SK-N-SH (cell line): ENCODE measurements around the gene NDUFA3.

Experiments used
- CTCF ChIP-seq: fragments of 200-600 bp; sonication (generic); IDR thresholded peaks from 2 replicates; pipeline ENCODE4 v1.6.1; 2017; ENCODE audit warnings: antibody characterized with exemption, mild to moderate bottlenecking, moderate library complexity
- EP300 ChIP-seq, 2 experiments: IDR thresholded peaks; 2 replicates each; pipeline versions ENCODE4 v1.4.0 to v1.6.1; 2012; ENCODE audit warnings: borderline replicate concordance in 1 of 2, low read depth in 1 of 2, low read length in 1 of 2
- EZH2phosphoT487 ChIP-seq: fragments of 200-600 bp; sonication (generic); IDR thresholded peaks from 2 replicates; pipeline ENCODE4 v1.6.1; 2017; ENCODE audit warnings: low read depth, mixed run types, mild to moderate bottlenecking, antibody characterized with exemption, moderate library complexity, borderline replicate concordance
- FOXM1 ChIP-seq: IDR thresholded peaks from 2 replicates; pipeline ENCODE4 v1.4.0; 2012; ENCODE audit warnings: low read depth, mild to moderate bottlenecking
- GABPA ChIP-seq: IDR thresholded peaks from 2 replicates; pipeline ENCODE4 v1.4.0; 2012; ENCODE audit warnings: low read depth, mild to moderate bottlenecking
- JUND ChIP-seq: IDR thresholded peaks from 2 replicates; pipeline ENCODE4 v1.4.0; 2012
- MXI1 ChIP-seq: IDR thresholded peaks from 2 replicates; pipeline ENCODE4 v1.6.1; 2012; ENCODE audit warnings: mild to moderate bottlenecking, low read depth, low read length, improper control_type of control experiment
- PBX3 ChIP-seq: IDR thresholded peaks from 2 replicates; pipeline ENCODE4; 2012
- POLR2AphosphoS5 ChIP-seq: IDR thresholded peaks from 2 replicates; pipeline ENCODE4 v1.6.1; 2012; ENCODE audit warnings: low read depth, low read length
- REST ChIP-seq: IDR thresholded peaks from 2 replicates; pipeline ENCODE4 v1.6.1; 2012; ENCODE audit warnings: mild to moderate bottlenecking, low read depth, low read length, moderate library complexity
- RXRA ChIP-seq: IDR thresholded peaks from 2 replicates; pipeline ENCODE4 v1.4.0; 2012; ENCODE audit warnings: low read depth, mild to moderate bottlenecking, borderline replicate concordance
- TAF1 ChIP-seq: IDR thresholded peaks from 2 replicates; pipeline ENCODE4 v1.6.1; 2012; ENCODE audit warnings: low read depth, mild to moderate bottlenecking, low read length, moderate library complexity, borderline replicate concordance
- USF2 ChIP-seq: fragments of 150-350 bp; IDR thresholded peaks from 2 replicates; pipeline ENCODE4 v1.6.1; 2017; ENCODE audit warnings: antibody characterized with exemption, low read length, low read depth, borderline replicate concordance
- YY1 ChIP-seq: IDR thresholded peaks from 2 replicates; pipeline ENCODE4 v1.4.0; 2012; ENCODE audit warnings: low read depth, mild to moderate bottlenecking

GRCh38 chr19:54109651-54110050 lies 7.0 kb downstream of the NDUFA3 start:
- no peak for TF ChIP-seq CTCF
- TF ChIP-seq USF2, result no peak
- no peak for TF ChIP-seq TAF1
- no peak for TF ChIP-seq GABPA
- TF ChIP-seq JUND, result no peak
- TF ChIP-seq POLR2AphosphoS5, result no peak
- no peak for TF ChIP-seq PBX3
- TF ChIP-seq EP300 (IDR thresholded peaks at IDR 0.05; ENCODE audit: borderline replicate concordance in 1 of 2, low read depth in 1 of 2, low read length in 1 of 2), result no peak
- no peak for TF ChIP-seq REST
- no peak for TF ChIP-seq FOXM1
- no peak for TF ChIP-seq MXI1
- no peak for TF ChIP-seq RXRA
- no peak for TF ChIP-seq YY1
- TF ChIP-seq EZH2phosphoT487, result no peak
